ENCODE results near the gene INO80D.
A peak's percentile ranks its signal among the peaks of the same experiment; 100 is the strongest.
"Not testable (repeated sequence)": the region's sequence is repeated elsewhere in the genome, so short reads cannot be mapped to it uniquely, and the experiment has no call there.

INO80D gene

GRCh38 chr2:205990104-205990503 is 95.9 kb downstream of the INO80D start:
- Mint-ChIP-seq H3K27ac (no peak overlapping the region), H3K36me3 (ENCODE audit: low read depth) (peaks cover 41% of the 10 kb centered on the region), H3K27me3 (no peaks in the 10 kb centered on the region), H3K4me1 (ENCODE audit: low read depth) (no peaks in the 10 kb centered on the region), H3K4me3 (no peak overlapping the region), H3K9me3 (no peaks in the 10 kb centered on the region)
- no peak for DNase-seq

GRCh38 chr2:205989271-205990071 is 96.5 kb downstream of the INO80D start:
- H3K4me3 Mint-ChIP-seq = no peak overlapping the region
- H3K4me1 Mint-ChIP-seq (ENCODE audit: low read depth) = no peaks in the 10 kb centered on the region
- H3K27me3 Mint-ChIP-seq = no peaks in the 10 kb centered on the region
- DNase-seq = no peak
- no peak overlapping the region for H3K27ac Mint-ChIP-seq
- no peaks in the 10 kb centered on the region for H3K9me3 Mint-ChIP-seq
- H3K36me3 Mint-ChIP-seq (ENCODE audit: low read depth) = peaks cover 35% of the 10 kb centered on the region

GRCh38 chr2:205988681-205989080 is 97.3 kb downstream of the INO80D start:
- H3K27ac Mint-ChIP-seq; H3K4me3 Mint-ChIP-seq; DNase-seq; H3K27me3 Mint-ChIP-seq; H3K9me3 Mint-ChIP-seq; H3K4me1 Mint-ChIP-seq (ENCODE audit: low read depth): not testable (repeated sequence)
- H3K36me3 Mint-ChIP-seq (ENCODE audit: low read depth) = peaks cover 27% of the 10 kb centered on the region

- Mint-ChIP-seq H3K4me1 (ENCODE audit: low read depth) (peaks cover 2% of the 10 kb centered on the region), H3K27me3 (no peaks in the 10 kb centered on the region), H3K27ac (no peak overlapping the region), H3K36me3 (ENCODE audit: low read depth) (peaks cover 23% of the 10 kb centered on the region), H3K4me3 (no peak overlapping the region), H3K9me3 (no peaks in the 10 kb centered on the region)
- DNase-seq = no peak
Measured at GRCh38 chr2:205988274-205988673, 97.7 kb downstream of the INO80D start.

- H3K4me3 Mint-ChIP-seq; H3K27me3 Mint-ChIP-seq; H3K9me3 Mint-ChIP-seq; H3K4me1 Mint-ChIP-seq (ENCODE audit: low read depth); H3K36me3 Mint-ChIP-seq (ENCODE audit: low read depth); DNase-seq; H3K27ac Mint-ChIP-seq: not testable (repeated sequence)
Measured at GRCh38 chr2:205986334-205986733, 99.6 kb downstream of the INO80D start.

GRCh38 chr2:205984381-205984780 is 101.6 kb downstream of the INO80D start:
- H3K36me3 Mint-ChIP-seq (ENCODE audit: low read depth) = no peaks in the 10 kb centered on the region
- no peaks in the 10 kb centered on the region for H3K27me3 Mint-ChIP-seq
- no peak for DNase-seq
- H3K9me3 Mint-ChIP-seq = no peaks in the 10 kb centered on the region
- H3K4me3 Mint-ChIP-seq = peak overlapping the region; percentile 44
- H3K4me1 Mint-ChIP-seq (ENCODE audit: low read depth) = peaks cover 2% of the 10 kb centered on the region
- no peak overlapping the region for H3K27ac Mint-ChIP-seq

- Mint-ChIP-seq H3K27ac (no peak overlapping the region), H3K27me3 (no peaks in the 10 kb centered on the region), H3K4me1 (ENCODE audit: low read depth) (peaks cover 2% of the 10 kb centered on the region), H3K4me3 (no peak overlapping the region), H3K36me3 (ENCODE audit: low read depth) (no peaks in the 10 kb centered on the region), H3K9me3 (peaks cover 4% of the 10 kb centered on the region)
- no peak for DNase-seq
Measured at GRCh38 chr2:205982776-205983327, 103.1 kb downstream of the INO80D start.

- not testable (repeated sequence) for H3K9me3 Mint-ChIP-seq; H3K36me3 Mint-ChIP-seq (ENCODE audit: low read depth); H3K4me3 Mint-ChIP-seq; H3K27me3 Mint-ChIP-seq; H3K27ac Mint-ChIP-seq; DNase-seq; H3K4me1 Mint-ChIP-seq (ENCODE audit: low read depth)
Measured at GRCh38 chr2:205978728-205979127, 107.2 kb downstream of the INO80D start.

- not testable (repeated sequence) for H3K4me1 Mint-ChIP-seq (ENCODE audit: low read depth); DNase-seq; H3K4me3 Mint-ChIP-seq; H3K9me3 Mint-ChIP-seq; H3K36me3 Mint-ChIP-seq (ENCODE audit: low read depth); H3K27me3 Mint-ChIP-seq; H3K27ac Mint-ChIP-seq
Measured at GRCh38 chr2:205977699-205978098, 108.3 kb downstream of the INO80D start.

GRCh38 chr2:205976934-205977659 is 108.9 kb downstream of the INO80D start:
- H3K27ac Mint-ChIP-seq; H3K27me3 Mint-ChIP-seq; H3K36me3 Mint-ChIP-seq (ENCODE audit: low read depth); H3K4me3 Mint-ChIP-seq; DNase-seq; H3K9me3 Mint-ChIP-seq; H3K4me1 Mint-ChIP-seq (ENCODE audit: low read depth): not testable (repeated sequence)

- Mint-ChIP-seq H3K4me3 (no peak overlapping the region), H3K36me3 (ENCODE audit: low read depth) (no peaks in the 10 kb centered on the region), H3K9me3 (peaks cover 4% of the 10 kb centered on the region), H3K27ac (no peak overlapping the region), H3K27me3 (peaks cover 10% of the 10 kb centered on the region), H3K4me1 (ENCODE audit: low read depth) (no peaks in the 10 kb centered on the region)
- no peak for DNase-seq
Measured at GRCh38 chr2:205976120-205976814, 109.7 kb downstream of the INO80D start.

- DNase-seq = no peak
- peaks cover 10% of the 10 kb centered on the region for H3K27me3 Mint-ChIP-seq
Measured at GRCh38 chr2:205975082-205975949, 110.7 kb downstream of the INO80D start.

GRCh38 chr2:205972113-205972512 is 113.9 kb downstream of the INO80D start:
- Mint-ChIP-seq H3K27me3 (peaks cover 10% of the 10 kb centered on the region), H3K36me3 (ENCODE audit: low read depth) (no peaks in the 10 kb centered on the region), H3K27ac (no peak overlapping the region), H3K4me1 (ENCODE audit: low read depth) (no peaks in the 10 kb centered on the region), H3K4me3 (no peak overlapping the region), H3K9me3 (no peaks in the 10 kb centered on the region)
- no peak for DNase-seq

More at GRCh38 chr2:205975082-205975949, 110.7 kb downstream of the INO80D start:
- H3K9me3 Mint-ChIP-seq = peaks cover 4% of the 10 kb centered on the region
- H3K4me1 Mint-ChIP-seq (ENCODE audit: low read depth) = no peaks in the 10 kb centered on the region
- no peaks in the 10 kb centered on the region for H3K36me3 Mint-ChIP-seq (ENCODE audit: low read depth)
- H3K27ac Mint-ChIP-seq = no peak overlapping the region
- H3K4me3 Mint-ChIP-seq = no peak overlapping the region

- H3K4me3 Mint-ChIP-seq = no peak overlapping the region
- no peak for DNase-seq
- H3K4me1 Mint-ChIP-seq (ENCODE audit: low read depth) = no peaks in the 10 kb centered on the region
- H3K36me3 Mint-ChIP-seq (ENCODE audit: low read depth) = no peaks in the 10 kb centered on the region
- H3K27me3 Mint-ChIP-seq = peaks cover 9% of the 10 kb centered on the region
- no peak overlapping the region for H3K27ac Mint-ChIP-seq
- H3K9me3 Mint-ChIP-seq = no peaks in the 10 kb centered on the region
Measured at GRCh38 chr2:205970348-205970747, 115.6 kb downstream of the INO80D start.
